Upper lobe of left lung (tissue), 4 donors: ENCODE results near the gene RECQL5.

Experiments used
- CTCF ChIP-seq, 6 experiments: fragments of 450-650 bp in 4 of 6; fragments of 200-600 bp in 2 of 6; sonication (generic) in 2 of 6; IDR thresholded peaks; one replicate each; pipeline ENCODE4 v1.5.1; 2016 to 2019; ENCODE audit warnings: antibody characterized with exemption in 6 of 6
- EP300 ChIP-seq, 4 donors: sonication (generic); formaldehyde crosslinking; IDR thresholded peaks; one replicate each; pipeline ENCODE4 v1.5.1; 2017; ENCODE audit warnings: antibody characterized with exemption in 4 of 4, control low read depth in 2 of 4
- POLR2A ChIP-seq, 4 donors: fragments of 450-650 bp; IDR thresholded peaks; one replicate each; pipeline ENCODE4 v1.5.1; 2016 to 2017; ENCODE audit warnings: antibody characterized with exemption in 4 of 4, mild to moderate bottlenecking in 2 of 4
- POLR2AphosphoS5 ChIP-seq, 2 donors: sonication (generic); formaldehyde crosslinking; IDR thresholded peaks; one replicate each; pipeline ENCODE4 v1.5.1; 2017; ENCODE audit warnings: antibody characterized with exemption in 2 of 2

GRCh38 chr17:75694536-75694935, 27.6 kb upstream of the RECQL5 start:
- no peak for TF ChIP-seq POLR2A (IDR thresholded peaks at IDR 0.05)
- TF ChIP-seq CTCF (IDR thresholded peaks at IDR 0.05), result no peak
- no peak for TF ChIP-seq EP300 (IDR thresholded peaks at IDR 0.05)
- no peak for TF ChIP-seq POLR2AphosphoS5 (IDR thresholded peaks at IDR 0.05)
